ENCODE data around the gene BTBD9. TPM values are rescaled to one million over a fixed set of nuclear protein-coding genes. Genes with fewer than 3 reads are reported as not detected.

BTBD9 gene
- total and polyA plus RNA-seq, 2 experiments from 2014 or later = 10.0 to 13.7 TPM

DNA sequence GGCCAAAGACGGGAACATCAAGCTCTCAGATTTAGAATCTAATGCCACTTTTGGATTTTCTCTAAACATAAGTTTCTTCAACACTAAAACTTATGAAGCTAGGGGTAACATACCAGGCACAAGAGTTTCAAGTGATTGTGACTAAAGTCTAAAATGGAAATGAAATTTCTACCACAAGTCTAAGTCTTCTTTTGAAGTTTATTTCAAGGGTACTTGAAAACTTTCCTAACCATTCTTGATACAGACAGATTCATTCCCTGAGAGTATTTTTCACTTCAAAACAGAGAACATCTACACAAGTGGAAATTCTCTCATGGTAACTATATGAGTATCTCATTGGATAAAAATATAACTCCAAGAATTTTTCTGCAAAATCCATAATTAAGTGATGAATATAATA is 56.2 kb downstream of the BTBD9 start:
- TF ChIP-seq EZH2 (IDR thresholded peaks at IDR 0.05; ENCODE audit: insufficient read depth, poor library complexity, severe bottlenecking) (no peak), EZH2phosphoT487 (IDR thresholded peaks at IDR 0.05; ENCODE audit: insufficient read depth, low read depth) (no peak)
- no peak for DNase-seq
- Histone ChIP-seq H3K36me3 (ENCODE audit: low read depth) (no peaks in the 10 kb centered on the region), H4K20me1 (ENCODE audit: insufficient read depth) (no peaks in the 10 kb centered on the region), H3K27ac (no peak overlapping the region), H3K79me2 (ENCODE audit: insufficient read depth) (no peaks in the 10 kb centered on the region), H3F3A (ENCODE audit: insufficient read depth) (peaks cover 9% of the 10 kb centered on the region), H3K9ac (no peak overlapping the region), H2AFZ (no peak overlapping the region), H3K9me3 (ENCODE audit: low read depth) (no peaks in the 10 kb centered on the region), H3K27me3 (replicated peaks; ENCODE audit: insufficient read depth) (no peaks in the 10 kb centered on the region), H3K4me2 (ENCODE audit: unreplicated experiment) (no peak overlapping the region), H3K4me3 (no peak overlapping the region), H3K9me2 (ENCODE audit: insufficient read depth) (no peaks in the 10 kb centered on the region), H3K4me1 (ENCODE audit: insufficient read depth) (peaks cover 8% of the 10 kb centered on the region)
- WGBS, 2 experiments (ENCODE audit: low coverage in 1 of 2, low lambda C conversion rate in 2 of 2, missing lambda C conversion rate in 2 of 2) = 71 to 76% methylated on average over 1 of the region's 1 CpG
- in situ Hi-C loops (cut with MboI) = no loop called here

DNA sequence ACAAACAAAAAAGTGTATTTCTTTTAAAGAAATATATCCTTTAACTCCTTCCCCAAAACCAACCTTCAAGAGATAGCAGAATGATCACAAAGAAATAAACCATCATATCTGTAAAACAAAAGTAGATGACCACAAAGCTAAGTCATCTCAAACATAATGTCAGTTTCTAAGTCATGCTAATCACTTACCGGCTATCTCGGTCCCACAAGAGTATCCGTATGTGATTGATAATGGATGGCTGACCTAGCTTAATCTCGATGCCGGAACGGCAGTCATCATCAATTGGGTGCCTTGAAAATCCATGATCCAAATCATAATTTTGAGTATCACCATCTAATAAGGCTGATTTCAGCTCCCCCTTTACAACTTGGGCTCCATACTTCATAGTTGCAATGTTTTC is 59.7 kb downstream of the BTBD9 start:
- Histone ChIP-seq H3K79me2 (ENCODE audit: insufficient read depth) (no peaks in the 10 kb centered on the region), H3F3A (ENCODE audit: insufficient read depth) (no peaks in the 10 kb centered on the region), H3K4me3 (no peak overlapping the region), H3K9me3 (ENCODE audit: low read depth) (no peaks in the 10 kb centered on the region), H3K9me2 (ENCODE audit: insufficient read depth) (no peaks in the 10 kb centered on the region), H4K20me1 (ENCODE audit: insufficient read depth) (no peaks in the 10 kb centered on the region), H3K27me3 (replicated peaks; ENCODE audit: insufficient read depth) (no peaks in the 10 kb centered on the region), H2AFZ (no peak overlapping the region), H3K4me2 (ENCODE audit: unreplicated experiment) (no peak overlapping the region), H3K36me3 (ENCODE audit: low read depth) (no peaks in the 10 kb centered on the region), H3K4me1 (ENCODE audit: insufficient read depth) (no peaks in the 10 kb centered on the region), H3K9ac (no peak overlapping the region), H3K27ac (no peak overlapping the region)
- TF ChIP-seq EZH2phosphoT487 (IDR thresholded peaks at IDR 0.05; ENCODE audit: insufficient read depth, low read depth) (no peak), EZH2 (IDR thresholded peaks at IDR 0.05; ENCODE audit: insufficient read depth, poor library complexity, severe bottlenecking) (no peak)
- WGBS, 2 experiments (ENCODE audit: low coverage in 1 of 2, low lambda C conversion rate in 2 of 2, missing lambda C conversion rate in 2 of 2) = 97 to 98% methylated on average over 6 of the region's 6 CpGs
- in situ Hi-C loops (cut with MboI) = no loop called here
- DNase-seq = no peak

DNA sequence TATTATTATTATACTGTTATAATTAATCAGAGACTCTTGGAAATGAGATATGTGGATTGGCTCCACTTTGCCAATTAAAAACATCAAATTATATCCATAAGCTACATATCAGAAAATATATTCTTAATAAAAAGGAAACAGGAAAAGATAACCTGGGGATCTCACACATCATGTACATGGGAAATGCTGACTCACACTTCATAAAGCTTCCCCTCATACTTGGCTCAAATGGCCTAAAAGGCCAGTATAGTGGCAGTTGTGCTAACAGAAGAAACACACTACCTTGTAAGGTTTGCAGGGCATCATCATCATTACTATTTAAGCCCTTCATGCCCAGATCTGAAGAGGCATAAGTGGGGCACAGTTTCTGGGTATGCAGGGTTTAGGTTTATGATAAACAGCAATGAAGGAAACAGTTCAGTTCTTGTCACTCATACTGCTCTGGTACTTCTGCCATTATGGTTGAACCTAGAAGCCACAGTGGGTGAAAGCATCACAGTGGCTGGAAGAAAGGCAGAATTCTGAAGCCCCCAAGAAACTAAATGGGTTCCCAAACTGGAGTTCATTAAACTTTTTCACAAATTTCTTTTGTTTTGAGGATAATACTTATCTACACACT is 60.6 kb downstream of the BTBD9 start:
- Histone ChIP-seq H3K9me3 (ENCODE audit: low read depth) (no peaks in the 10 kb centered on the region), H4K20me1 (ENCODE audit: insufficient read depth) (no peaks in the 10 kb centered on the region), H3K4me3 (no peak overlapping the region), H3K27me3 (replicated peaks; ENCODE audit: insufficient read depth) (no peaks in the 10 kb centered on the region), H3K9me2 (ENCODE audit: insufficient read depth) (no peaks in the 10 kb centered on the region), H3K36me3 (ENCODE audit: low read depth) (no peaks in the 10 kb centered on the region), H3K79me2 (ENCODE audit: insufficient read depth) (no peaks in the 10 kb centered on the region), H3K4me1 (ENCODE audit: insufficient read depth) (no peaks in the 10 kb centered on the region), H3K4me2 (ENCODE audit: unreplicated experiment) (no peak overlapping the region), H3F3A (ENCODE audit: insufficient read depth) (no peaks in the 10 kb centered on the region), H2AFZ (no peak overlapping the region), H3K27ac (no peak overlapping the region), H3K9ac (no peak overlapping the region)
- in situ Hi-C loops (cut with MboI) = no loop called here
- TF ChIP-seq EZH2phosphoT487 (IDR thresholded peaks at IDR 0.05; ENCODE audit: insufficient read depth, low read depth) = no peak
- no peak for TF ChIP-seq EZH2 (IDR thresholded peaks at IDR 0.05; ENCODE audit: insufficient read depth, poor library complexity, severe bottlenecking)
- DNase-seq = peak; percentile 10

DNA sequence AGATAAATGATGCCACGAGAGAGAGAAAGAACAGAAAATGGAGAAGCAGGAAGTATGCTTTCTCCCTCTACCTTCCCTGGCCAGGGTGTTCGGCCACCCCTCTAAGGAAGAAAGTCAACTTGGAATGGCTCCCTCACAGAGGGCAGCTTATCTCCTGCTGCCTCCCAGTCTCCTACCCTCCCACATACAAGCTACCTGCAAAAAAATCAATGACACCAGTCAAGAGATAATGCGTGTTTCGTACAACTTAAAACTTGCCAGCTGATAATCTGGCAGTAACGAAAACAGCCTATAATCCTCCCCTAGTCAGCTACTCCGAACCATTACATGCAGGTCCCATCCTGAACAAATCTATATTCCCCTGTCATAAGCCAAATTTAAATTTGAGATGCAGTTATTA is 61.7 kb downstream of the BTBD9 start:
- TF ChIP-seq EZH2 (IDR thresholded peaks at IDR 0.05; ENCODE audit: insufficient read depth, poor library complexity, severe bottlenecking) = no peak
- TF ChIP-seq EZH2phosphoT487 (IDR thresholded peaks at IDR 0.05; ENCODE audit: insufficient read depth, low read depth) = no peak
- Histone ChIP-seq H3K9me3 (ENCODE audit: low read depth) (no peaks in the 10 kb centered on the region), H3K4me3 (no peak overlapping the region), H3K4me2 (ENCODE audit: unreplicated experiment) (no peak overlapping the region), H2AFZ (no peak overlapping the region), H3K27ac (no peak overlapping the region), H4K20me1 (ENCODE audit: insufficient read depth) (no peaks in the 10 kb centered on the region), H3K36me3 (ENCODE audit: low read depth) (no peaks in the 10 kb centered on the region), H3F3A (ENCODE audit: insufficient read depth) (no peaks in the 10 kb centered on the region), H3K4me1 (ENCODE audit: insufficient read depth) (no peaks in the 10 kb centered on the region), H3K9ac (no peak overlapping the region), H3K27me3 (replicated peaks; ENCODE audit: insufficient read depth) (no peaks in the 10 kb centered on the region), H3K9me2 (ENCODE audit: insufficient read depth) (no peaks in the 10 kb centered on the region), H3K79me2 (ENCODE audit: insufficient read depth) (no peaks in the 10 kb centered on the region)
- 93 to 95% methylated on average over 6 of the region's 6 CpGs for WGBS, 2 experiments (ENCODE audit: low coverage in 1 of 2, low lambda C conversion rate in 2 of 2, missing lambda C conversion rate in 2 of 2)
- in situ Hi-C loops (cut with MboI) = no loop called here
- DNase-seq = no peak

DNA sequence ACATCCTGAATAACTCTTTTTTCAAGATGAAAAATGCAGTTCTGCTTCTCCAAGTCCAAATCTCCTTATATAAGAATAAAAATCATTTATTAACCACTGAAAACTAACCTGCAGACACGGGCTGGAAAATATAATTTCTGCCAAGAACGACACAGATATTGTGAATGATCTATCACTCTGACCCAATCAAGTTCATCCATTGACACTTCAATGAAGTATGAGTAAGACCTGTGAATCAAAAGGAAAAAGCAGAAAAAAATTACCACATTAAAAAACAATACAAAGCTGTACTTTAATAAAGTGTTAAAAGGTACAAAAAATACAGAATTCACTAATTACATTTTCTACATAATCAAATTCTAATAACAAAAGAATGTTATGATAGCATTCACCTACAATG is 62.2 kb downstream of the BTBD9 start:
- no peak overlapping the region for H3K4me3 ChIP-seq
- DNase-seq = no peak
- in situ Hi-C loops (cut with MboI) = no loop called here

More for the DNA sequence above, 62.2 kb downstream of the BTBD9 start:
- Histone ChIP-seq H3K27ac (no peak overlapping the region), H2AFZ (no peak overlapping the region), H3K79me2 (ENCODE audit: insufficient read depth) (no peaks in the 10 kb centered on the region), H3K4me2 (ENCODE audit: unreplicated experiment) (no peak overlapping the region), H3K36me3 (ENCODE audit: low read depth) (no peaks in the 10 kb centered on the region), H3K4me1 (ENCODE audit: insufficient read depth) (no peaks in the 10 kb centered on the region), H3K9ac (no peak overlapping the region), H3K9me3 (ENCODE audit: low read depth) (no peaks in the 10 kb centered on the region), H3K27me3 (replicated peaks; ENCODE audit: insufficient read depth) (no peaks in the 10 kb centered on the region), H3F3A (ENCODE audit: insufficient read depth) (no peaks in the 10 kb centered on the region), H3K9me2 (ENCODE audit: insufficient read depth) (no peaks in the 10 kb centered on the region), H4K20me1 (ENCODE audit: insufficient read depth) (no peaks in the 10 kb centered on the region)
- TF ChIP-seq EZH2phosphoT487 (IDR thresholded peaks at IDR 0.05; ENCODE audit: insufficient read depth, low read depth) (no peak), EZH2 (IDR thresholded peaks at IDR 0.05; ENCODE audit: insufficient read depth, poor library complexity, severe bottlenecking) (no peak)
- 91% methylated on average over 2 of the region's 2 CpGs for WGBS, 2 experiments (ENCODE audit: low coverage in 1 of 2, low lambda C conversion rate in 2 of 2, missing lambda C conversion rate in 2 of 2)

Measured in GM23248 (cell line).